HepG2 (cell line): ENCODE data around the gene NDE1. TPM values are rescaled to one million over a fixed set of nuclear protein-coding genes. Genes with fewer than 3 reads are reported as not detected.

Experiments
- ARID4A ChIP-seq: sonication (generic); formaldehyde crosslinking; IDR thresholded peaks from 2 replicates; pipeline ENCODE4 v1.5.0; 2020; ENCODE audit warnings: mild to moderate bottlenecking, missing genetic modification reagents, borderline replicate concordance
- ARNTL ChIP-seq: sonication (generic); formaldehyde crosslinking; IDR thresholded peaks from 2 replicates; pipeline ENCODE4 v1.4.0; 2020; ENCODE audit warnings: mild to moderate bottlenecking, missing genetic modification reagents
- CCAR2 ChIP-seq: fragments of 200-400 bp; formaldehyde crosslinking; optimal IDR thresholded peaks from 2 replicates; pipeline ENCODE3; 2018; ENCODE audit warnings: low read depth, mild to moderate bottlenecking, low read length, moderate library complexity
- DMTF1 ChIP-seq: sonication (generic); formaldehyde crosslinking; IDR thresholded peaks from 2 replicates; pipeline ENCODE4 v1.4.0; 2020; ENCODE audit warnings: mild to moderate bottlenecking, missing genetic modification reagents
- ESRRA ChIP-seq: sonication (generic); formaldehyde crosslinking; IDR thresholded peaks from 2 replicates; pipeline ENCODE4 v1.5.1; 2020; ENCODE audit warnings: mild to moderate bottlenecking, low read depth, missing genetic modification reagents
- FOXK1 ChIP-seq: sonication (generic); formaldehyde crosslinking; IDR thresholded peaks from 2 replicates; pipeline ENCODE4 v1.4.0; 2020; ENCODE audit warnings: low read depth, missing genetic modification reagents, borderline replicate concordance
- GMEB2 ChIP-seq: IDR thresholded peaks from 2 replicates; pipeline ENCODE4 v1.6.1; 2016; ENCODE audit warnings: missing biosample characterization, missing genetic modification reagents, low read depth
- GPBP1L1 ChIP-seq: sonication (generic); formaldehyde crosslinking; IDR thresholded peaks from 2 replicates; pipeline ENCODE4 v1.5.0; 2020; ENCODE audit warnings: mild to moderate bottlenecking, missing genetic modification reagents
- GTF2F1 ChIP-seq: fragments of 150-350 bp; IDR thresholded peaks from 2 replicates; pipeline ENCODE4 v1.6.1; 2014; ENCODE audit warnings: low read length
- IKZF4 ChIP-seq: sonication (generic); formaldehyde crosslinking; IDR thresholded peaks from 2 replicates; pipeline ENCODE4 v1.5.1; 2020; ENCODE audit warnings: borderline replicate concordance, mild to moderate bottlenecking, low read depth, missing genetic modification reagents; ENCODE audit errors: not compliant biosample characterization
- ISL2 ChIP-seq: sonication (generic); formaldehyde crosslinking; IDR thresholded peaks from 2 replicates; pipeline ENCODE4 v1.5.0; 2020; ENCODE audit warnings: missing genetic modification reagents
- MIER3 ChIP-seq: IDR thresholded peaks from 2 replicates; pipeline ENCODE4 v1.6.1; 2016; ENCODE audit warnings: missing compliant biosample characterization, borderline replicate concordance
- ONECUT2 ChIP-seq: sonication (generic); formaldehyde crosslinking; IDR thresholded peaks from 2 replicates; pipeline ENCODE4 v1.4.0; 2020; ENCODE audit warnings: missing genetic modification reagents
- RARA ChIP-seq: IDR thresholded peaks from 2 replicates; pipeline ENCODE4 v1.6.1; 2016; ENCODE audit warnings: missing genetic modification reagents, missing compliant biosample characterization
- RARG ChIP-seq: sonication (generic); formaldehyde crosslinking; IDR thresholded peaks from 2 replicates; pipeline ENCODE4 v1.4.0; 2020; ENCODE audit warnings: low read depth, mild to moderate bottlenecking, missing genetic modification reagents
- ZBTB7A ChIP-seq: sonication (generic); formaldehyde crosslinking; IDR thresholded peaks from 2 replicates; pipeline ENCODE4 v1.8.0; 2022; ENCODE audit warnings: mild to moderate bottlenecking, missing genetic modification reagents
- ZFP37 ChIP-seq: sonication (generic); formaldehyde crosslinking; IDR thresholded peaks from 2 replicates; pipeline ENCODE4 v1.4.0; 2020; ENCODE audit warnings: missing genetic modification reagents, borderline replicate concordance
- ZFP62 ChIP-seq: sonication (generic); formaldehyde crosslinking; IDR thresholded peaks from 2 replicates; pipeline ENCODE4 v1.4.0; 2020; ENCODE audit warnings: missing genetic modification reagents
- ZNF12 ChIP-seq: sonication (generic); formaldehyde crosslinking; IDR thresholded peaks from 2 replicates; pipeline ENCODE4 v1.5.0; 2020; ENCODE audit warnings: missing genetic modification reagents
- ZNF446 ChIP-seq: sonication (generic); formaldehyde crosslinking; IDR thresholded peaks from 2 replicates; pipeline ENCODE4 v1.5.0; 2020; ENCODE audit warnings: mild to moderate bottlenecking, missing genetic modification reagents
- ZNF562 ChIP-seq: sonication (generic); formaldehyde crosslinking; IDR thresholded peaks from 2 replicates; pipeline ENCODE4 v1.8.0; 2022; ENCODE audit warnings: missing genetic modification reagents, borderline replicate concordance
- polyA plus RNA-seq, 8 experiments: library from polyadenylated mRNA; depleted of rRNA in 3 of 8; stranded (reverse) in 7 of 8; unstranded in 1 of 8; fragments of >200 nt; fragmentation: Illumina TruSeq in 4 of 8; extraction: Trizol in 4 of 8; gene quantifications; 2 replicates each; pipeline versions ENCODE4 v1.2.1 to v1.2.3, GENCODE V29; 2011 to 2016; ENCODE audit warnings: low read depth in 4 of 8, missing spikeins in 1 of 8, mixed read lengths in 1 of 8; ENCODE audit not compliant: insufficient read depth in 1 of 8
- total RNA-seq, 5 experiments: library from RNA; depleted of rRNA; stranded (reverse); fragments of >200 nt; fragmentation: Illumina TruSeq; extraction: Trizol; gene quantifications; 2 replicates each; pipeline ENCODE4 v1.2.3, GENCODE V29; 2016; ENCODE audit warnings: low read depth in 1 of 5

NDE1 gene
- total and polyA plus RNA-seq, 2 of the 13 experiments (the other 11 are each of a cell fraction or from before 2014, with no cell fraction given): 40.9 to 72.5 TPM

- peak; percentile 72 for TF ChIP-seq IKZF4
- TF ChIP-seq GTF2F1: no peak
- TF ChIP-seq ZNF12: no peak
- TF ChIP-seq GMEB2 (CRISPR knock-in tag): no peak
- TF ChIP-seq RARG (CRISPR knock-in tag): no peak
- TF ChIP-seq FOXK1: no peak
- peak; percentile 81; the same call in 1 of the 2 replicates for TF ChIP-seq ZNF446
- TF ChIP-seq ZFP62 (CRISPR knock-in tag): peak; percentile 66; the same call in 1 of the 2 replicates
- TF ChIP-seq GPBP1L1 (CRISPR knock-in tag): no peak
- no peak for TF ChIP-seq MIER3
- TF ChIP-seq ZNF562 (CRISPR knock-in tag): no peak
- TF ChIP-seq DMTF1 (CRISPR knock-in tag): no peak
- TF ChIP-seq ONECUT2 (CRISPR knock-in tag): no peak
- peak; percentile 28; the same call in 1 of the 2 replicates for TF ChIP-seq RARA
- peak; percentile 77; the same call in 1 of the 2 replicates for TF ChIP-seq ZFP37
- TF ChIP-seq ESRRA (CRISPR knock-in tag): no peak
- TF ChIP-seq ZBTB7A: no peak; the same call in 1 of the 2 replicates
- TF ChIP-seq ISL2 (CRISPR knock-in tag): peak; percentile 55; the same call in 1 of the 2 replicates
- TF ChIP-seq CCAR2: no peak
- TF ChIP-seq ARNTL (CRISPR knock-in tag): 0 out of 2 replicates have a peak, but pooled peaks have one; percentile 66
- TF ChIP-seq ARID4A (CRISPR knock-in tag): peak; percentile 87
These were observed at the start of gene NDE1 (continued) for GRCh38 chr16:15650019-15650697.
